ENCODE results near the gene ZBTB20.
A peak's percentile ranks its signal among the peaks of the same experiment; 100 is the strongest.

The ZBTB20 gene

GRCh38 chr3:115040246-115040645 lies 106.8 kb downstream of the ZBTB20 start:
- no peak for FAIRE-seq
- DNase-seq (ENCODE audit: extremely low spot score, insufficient read length, low read depth): no peak

GRCh38 chr3:115038817-115039216 lies 108.3 kb downstream of the ZBTB20 start:
- no peak for FAIRE-seq
- no peak for DNase-seq (ENCODE audit: extremely low spot score, insufficient read length, low read depth)

GRCh38 chr3:115022835-115023398 lies 124.2 kb downstream of the ZBTB20 start:
- DNase-seq (ENCODE audit: extremely low spot score, insufficient read length, low read depth) (no peak), FAIRE-seq (no peak)

- FAIRE-seq (no peak), DNase-seq (ENCODE audit: extremely low spot score, insufficient read length, low read depth) (no peak)
Observed at GRCh38 chr3:115022199-115022598, 124.9 kb downstream of the ZBTB20 start.

GRCh38 chr3:115021061-115021460 lies 126.0 kb downstream of the ZBTB20 start:
- FAIRE-seq (no peak), DNase-seq (ENCODE audit: extremely low spot score, insufficient read length, low read depth) (no peak)

- no peak for FAIRE-seq
- no peak for DNase-seq (ENCODE audit: extremely low spot score, insufficient read length, low read depth)
Observed at GRCh38 chr3:115019900-115020299, 127.2 kb downstream of the ZBTB20 start.

- no peak for FAIRE-seq
Observed at GRCh38 chr3:115018694-115019093, 128.4 kb downstream of the ZBTB20 start.

GRCh38 chr3:115007966-115008365 lies 139.1 kb downstream of the ZBTB20 start:
- DNase-seq (ENCODE audit: extremely low spot score, insufficient read length, low read depth) (no peak), FAIRE-seq (no peak)

More at GRCh38 chr3:115018694-115019093, 128.4 kb downstream of the ZBTB20 start:
- no peak for DNase-seq (ENCODE audit: extremely low spot score, insufficient read length, low read depth)

- FAIRE-seq (no peak), DNase-seq (ENCODE audit: extremely low spot score, insufficient read length, low read depth) (no peak)
Observed at GRCh38 chr3:115004201-115005140, 142.6 kb downstream of the ZBTB20 start.

- DNase-seq (ENCODE audit: extremely low spot score, insufficient read length, low read depth) (no peak), FAIRE-seq (no peak)
Observed at GRCh38 chr3:114998971-114999579, 148.0 kb downstream of the ZBTB20 start.

- FAIRE-seq: no peak
- no peak for DNase-seq (ENCODE audit: extremely low spot score, insufficient read length, low read depth)
Observed at GRCh38 chr3:114994554-114995341, 152.3 kb downstream of the ZBTB20 start.

GRCh38 chr3:114985776-114986175 lies 161.3 kb downstream of the ZBTB20 start:
- no peak for DNase-seq (ENCODE audit: extremely low spot score, insufficient read length, low read depth)
- FAIRE-seq: no peak

- DNase-seq (ENCODE audit: extremely low spot score, insufficient read length, low read depth) (no peak), FAIRE-seq (peak; percentile 26)
Observed at GRCh38 chr3:114983248-114983647, 163.8 kb downstream of the ZBTB20 start.

GRCh38 chr3:114974387-114974786 lies 172.7 kb downstream of the ZBTB20 start:
- no peak for DNase-seq (ENCODE audit: extremely low spot score, insufficient read length, low read depth)
- no peak for FAIRE-seq

- FAIRE-seq: no peak
- no peak for DNase-seq (ENCODE audit: extremely low spot score, insufficient read length, low read depth)
Observed at GRCh38 chr3:114973536-114973935, 173.6 kb downstream of the ZBTB20 start.

GRCh38 chr3:114967168-114967567 lies 179.9 kb downstream of the ZBTB20 start:
- DNase-seq (ENCODE audit: extremely low spot score, insufficient read length, low read depth) (no peak), FAIRE-seq (no peak)

- no peak for FAIRE-seq
Observed at GRCh38 chr3:114962189-114962588, 184.9 kb downstream of the ZBTB20 start.

GRCh38 chr3:114958930-114959329 lies 188.2 kb downstream of the ZBTB20 start:
- no peak for FAIRE-seq

More at GRCh38 chr3:114962189-114962588, 184.9 kb downstream of the ZBTB20 start:
- DNase-seq (ENCODE audit: extremely low spot score, insufficient read length, low read depth): no peak

GRCh38 chr3:114953800-114954199 lies 193.3 kb downstream of the ZBTB20 start:
- no peak for FAIRE-seq

More at GRCh38 chr3:114958930-114959329, 188.2 kb downstream of the ZBTB20 start:
- DNase-seq (ENCODE audit: extremely low spot score, insufficient read length, low read depth): no peak

GRCh38 chr3:114953215-114953799 lies 193.8 kb downstream of the ZBTB20 start:
- FAIRE-seq: no peak
- no peak for DNase-seq (ENCODE audit: extremely low spot score, insufficient read length, low read depth)

More at GRCh38 chr3:114953800-114954199, 193.3 kb downstream of the ZBTB20 start:
- no peak for DNase-seq (ENCODE audit: extremely low spot score, insufficient read length, low read depth)

All from GM18507 (cell line).